Smooth muscle cell (in vitro differentiated cells): ENCODE results near the gene CBX2. TPM values are rescaled to one million over a fixed set of nuclear protein-coding genes. Genes with fewer than 3 reads are reported as not detected.

ENCODE experiments used
- DNase-seq: peaks from one replicate; lab custom pipeline; 2025; ENCODE audit not compliant: unreplicated experiment; lab: John Stamatoyannopoulos, UW
- H2AFZ ChIP-seq: fragments of 200-600 bp; sonication (generic); 2 replicates; pipeline ENCODE4 v1.6.0; 2016; ENCODE audit warnings: antibody characterized with exemption, low read depth, mild to moderate bottlenecking
- H3F3A ChIP-seq: fragments of 200-600 bp; sonication (generic); 2 replicates; pipeline ENCODE4 v1.6.0; 2017; ENCODE audit warnings: antibody characterized with exemption, low read depth
- H3K27ac ChIP-seq: fragments of 200-600 bp; sonication (generic); 2 replicates; pipeline ENCODE4 v1.5.1; 2016; ENCODE audit warnings: low read depth, mild to moderate bottlenecking
- H3K27me3 ChIP-seq: fragments of 200-600 bp; sonication (generic); 2 replicates; pipeline ENCODE4 v1.6.1; 2016; ENCODE audit warnings: low read depth, mild to moderate bottlenecking
- H3K36me3 ChIP-seq: fragments of 200-600 bp; sonication (generic); 2 replicates; pipeline ENCODE4 v1.5.1; 2016; ENCODE audit warnings: low read depth
- H3K4me1 ChIP-seq: fragments of 200-600 bp; sonication (generic); 2 replicates; pipeline ENCODE4 v1.5.1; 2016; ENCODE audit warnings: low read depth
- H3K4me2 ChIP-seq: fragments of 200-600 bp; sonication (generic); 2 replicates; pipeline ENCODE4 v1.6.0; 2016; ENCODE audit warnings: mild to moderate bottlenecking
- H3K4me3 ChIP-seq: fragments of 200-600 bp; sonication (generic); 2 replicates; pipeline ENCODE4 v1.5.1; 2016; ENCODE audit warnings: mild to moderate bottlenecking
- H3K79me2 ChIP-seq: fragments of 200-600 bp; sonication (generic); 2 replicates; pipeline ENCODE4 v1.6.0; 2016; ENCODE audit warnings: low read depth, mild to moderate bottlenecking
- H3K9ac ChIP-seq: fragments of 200-600 bp; sonication (generic); 2 replicates; pipeline ENCODE4 v1.6.0; 2016; ENCODE audit warnings: low read depth
- H3K9me3 ChIP-seq: fragments of 200-600 bp; sonication (generic); replicated peaks from 2 replicates; pipeline ENCODE4 v1.5.1; 2016; ENCODE audit warnings: low read depth
- H4K20me1 ChIP-seq: fragments of 200-600 bp; sonication (generic); 2 replicates; pipeline ENCODE4 v1.6.0; 2016; ENCODE audit warnings: low read depth
- WGBS: methylation state at CpG from one replicate; pipeline ENCODE4 v1.1.7; 2016; ENCODE audit warnings: low lambda C conversion rate; 5-methylcytosine and 5-hydroxymethylcytosine counted together
- polyA plus RNA-seq: library from polyadenylated mRNA; unstranded; fragments of >200 nt; fragmentation: Nextera tagmentation; extraction: Ambion mirVana; gene quantifications from 2 replicates; pipeline ENCODE4 v1.2.1, GENCODE V29; 2016
- total RNA-seq: library from RNA; depleted of rRNA; stranded (reverse); fragments of >200 nt; gene quantifications from 2 replicates; pipeline ENCODE4 v1.2.3, GENCODE V29; 2014
- TF ChIP-seq, protein P1 (sequence below): fragments of 200-600 bp; sonication (generic); IDR thresholded peaks from 2 replicates; pipeline ENCODE4 v1.5.1; 2017; ENCODE audit warnings: borderline replicate concordance, mild to moderate bottlenecking, antibody characterized with exemption; ENCODE audit not compliant: insufficient read depth, poor library complexity, severe bottlenecking

The CBX2 gene
- total and polyA plus RNA-seq, 2 experiments from 2014 or later = 4.0 to 10.1 TPM

DNA sequence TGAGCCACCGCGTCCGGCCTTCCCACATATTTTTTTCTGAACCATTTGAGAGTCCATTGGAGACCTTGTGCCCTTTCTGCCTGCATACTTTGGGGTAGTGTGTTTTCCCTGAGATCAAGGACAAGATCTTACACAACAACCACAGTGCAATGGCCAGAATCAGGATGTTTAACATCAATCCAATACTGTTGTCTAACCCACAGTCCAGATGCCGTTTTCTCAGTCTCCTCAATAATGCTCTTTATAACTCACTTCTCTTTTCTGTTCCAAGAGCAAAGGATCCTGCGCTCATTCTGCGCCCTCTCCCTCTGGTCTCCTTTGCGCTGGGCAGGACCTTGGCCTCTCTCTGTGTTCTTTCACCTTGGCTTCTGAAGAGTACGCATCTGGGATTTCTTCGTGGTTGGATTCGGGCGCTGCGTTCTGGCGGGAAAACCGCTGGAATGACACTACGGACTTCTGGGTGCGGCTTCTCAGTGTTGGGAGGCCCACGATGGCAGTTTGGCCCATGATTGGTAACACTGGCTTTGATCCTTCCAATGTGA lies 44.7 kb downstream of the CBX2 start:
- TF ChIP-seq, protein P1, sequence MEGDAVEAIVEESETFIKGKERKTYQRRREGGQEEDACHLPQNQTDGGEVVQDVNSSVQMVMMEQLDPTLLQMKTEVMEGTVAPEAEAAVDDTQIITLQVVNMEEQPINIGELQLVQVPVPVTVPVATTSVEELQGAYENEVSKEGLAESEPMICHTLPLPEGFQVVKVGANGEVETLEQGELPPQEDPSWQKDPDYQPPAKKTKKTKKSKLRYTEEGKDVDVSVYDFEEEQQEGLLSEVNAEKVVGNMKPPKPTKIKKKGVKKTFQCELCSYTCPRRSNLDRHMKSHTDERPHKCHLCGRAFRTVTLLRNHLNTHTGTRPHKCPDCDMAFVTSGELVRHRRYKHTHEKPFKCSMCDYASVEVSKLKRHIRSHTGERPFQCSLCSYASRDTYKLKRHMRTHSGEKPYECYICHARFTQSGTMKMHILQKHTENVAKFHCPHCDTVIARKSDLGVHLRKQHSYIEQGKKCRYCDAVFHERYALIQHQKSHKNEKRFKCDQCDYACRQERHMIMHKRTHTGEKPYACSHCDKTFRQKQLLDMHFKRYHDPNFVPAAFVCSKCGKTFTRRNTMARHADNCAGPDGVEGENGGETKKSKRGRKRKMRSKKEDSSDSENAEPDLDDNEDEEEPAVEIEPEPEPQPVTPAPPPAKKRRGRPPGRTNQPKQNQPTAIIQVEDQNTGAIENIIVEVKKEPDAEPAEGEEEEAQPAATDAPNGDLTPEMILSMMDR = no peak
- peaks cover 49% of the 10 kb centered on the region for H3K27me3 ChIP-seq

DNA sequence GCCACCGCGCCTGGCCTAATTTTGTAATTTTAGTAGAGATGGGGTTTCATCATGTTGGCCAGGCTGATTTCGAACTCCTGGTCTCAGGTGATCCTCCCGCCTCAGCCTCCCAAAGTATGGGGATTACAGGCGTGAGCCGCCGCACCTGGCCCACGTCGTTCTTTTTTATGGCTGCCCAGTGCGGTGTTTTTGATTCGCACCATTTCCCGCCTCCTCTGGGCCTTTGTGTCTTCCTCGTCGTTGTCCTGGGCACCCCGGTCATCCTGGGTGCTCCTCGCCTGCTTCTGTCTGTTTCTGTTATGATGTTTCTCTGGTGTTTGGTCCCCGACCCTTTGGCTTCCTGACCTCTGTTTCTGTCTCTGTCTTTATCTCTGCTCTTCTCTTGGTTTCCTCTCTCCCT lies 46.3 kb downstream of the CBX2 start:
- TF ChIP-seq, protein P1 = no peak
- H3K4me2 ChIP-seq = no peak overlapping the region
- no peak overlapping the region for H3K9ac ChIP-seq

More for the DNA sequence above, 44.7 kb downstream of the CBX2 start:
- H2AFZ ChIP-seq = no peak overlapping the region
- H3K4me1 ChIP-seq = no peaks in the 10 kb centered on the region
- H3K9me3 ChIP-seq = no peaks in the 10 kb centered on the region
- 96% methylated on average over 17 of the region's 17 CpGs for WGBS
- H3F3A ChIP-seq = no peaks in the 10 kb centered on the region
- H3K27ac ChIP-seq = no peak overlapping the region
- no peak overlapping the region for H3K4me3 ChIP-seq
- H3K4me2 ChIP-seq = no peak overlapping the region
- no peak for DNase-seq
- H4K20me1 ChIP-seq = no peaks in the 10 kb centered on the region
- H3K36me3 ChIP-seq = no peaks in the 10 kb centered on the region
- H3K9ac ChIP-seq = no peak overlapping the region
- H3K79me2 ChIP-seq = no peaks in the 10 kb centered on the region

GRCh38 chr17:79824893-79825579 lies 47.1 kb downstream of the CBX2 start:
- peaks cover 26% of the 10 kb centered on the region for H3K27me3 ChIP-seq
- H2AFZ ChIP-seq = no peak overlapping the region
- H3K4me3 ChIP-seq = no peak overlapping the region
- TF ChIP-seq, protein P1 = no peak
- H3K9me3 ChIP-seq = no peaks in the 10 kb centered on the region
- no peak overlapping the region for H3K27ac ChIP-seq
- no peak overlapping the region for H3K4me2 ChIP-seq
- WGBS = 87% methylated on average over 6 of the region's 6 CpGs
- no peak for DNase-seq
- no peaks in the 10 kb centered on the region for H4K20me1 ChIP-seq
- peaks cover 2% of the 10 kb centered on the region for H3F3A ChIP-seq
- H3K9ac ChIP-seq = no peak overlapping the region
- no peaks in the 10 kb centered on the region for H3K4me1 ChIP-seq
- no peaks in the 10 kb centered on the region for H3K36me3 ChIP-seq
- H3K79me2 ChIP-seq = no peaks in the 10 kb centered on the region

More for the DNA sequence above, 46.3 kb downstream of the CBX2 start:
- no peaks in the 10 kb centered on the region for H3K4me1 ChIP-seq
- no peak for DNase-seq
- no peaks in the 10 kb centered on the region for H3F3A ChIP-seq
- peaks cover 34% of the 10 kb centered on the region for H3K27me3 ChIP-seq
- no peaks in the 10 kb centered on the region for H3K36me3 ChIP-seq
- H3K79me2 ChIP-seq = no peaks in the 10 kb centered on the region
- no peak overlapping the region for H2AFZ ChIP-seq
- 96% methylated on average over 17 of the region's 17 CpGs for WGBS
- no peaks in the 10 kb centered on the region for H3K9me3 ChIP-seq
- H4K20me1 ChIP-seq = no peaks in the 10 kb centered on the region
- no peak overlapping the region for H3K4me3 ChIP-seq
- no peak overlapping the region for H3K27ac ChIP-seq

DNA sequence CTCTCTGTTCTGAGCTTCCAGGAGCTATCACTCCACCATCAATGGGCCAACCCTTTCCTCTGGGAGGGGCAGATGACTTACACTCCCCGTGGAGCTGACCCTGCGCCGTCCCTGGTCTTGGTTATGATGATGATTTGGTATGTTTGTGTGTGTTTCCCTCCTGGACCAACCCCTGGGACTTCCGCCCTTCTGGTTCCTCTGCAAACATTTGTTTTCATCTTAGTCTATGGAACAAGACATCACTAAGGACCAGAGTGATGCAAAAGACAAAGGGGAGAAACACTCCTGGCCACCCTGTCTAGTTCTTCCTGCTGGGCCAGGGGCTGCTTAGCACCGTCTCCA lies 47.6 kb downstream of the CBX2 start:
- no peak overlapping the region for H3K9ac ChIP-seq
- H3K4me2 ChIP-seq = no peak overlapping the region
- DNase-seq = no peak
- H3K79me2 ChIP-seq = no peaks in the 10 kb centered on the region
- WGBS = 90% methylated on average over 5 of the region's 5 CpGs
- H3K4me1 ChIP-seq = no peaks in the 10 kb centered on the region
- H3K27me3 ChIP-seq = peaks cover 21% of the 10 kb centered on the region
- H3K36me3 ChIP-seq = no peaks in the 10 kb centered on the region
- H3F3A ChIP-seq = peaks cover 6% of the 10 kb centered on the region
- H3K9me3 ChIP-seq = no peaks in the 10 kb centered on the region
- H3K4me3 ChIP-seq = no peak overlapping the region
- H3K27ac ChIP-seq = no peak overlapping the region
- TF ChIP-seq, protein P1 = no peak
- H4K20me1 ChIP-seq = no peaks in the 10 kb centered on the region
- no peak overlapping the region for H2AFZ ChIP-seq
